ENCODE results near the gene TCEAL3.

DNA sequence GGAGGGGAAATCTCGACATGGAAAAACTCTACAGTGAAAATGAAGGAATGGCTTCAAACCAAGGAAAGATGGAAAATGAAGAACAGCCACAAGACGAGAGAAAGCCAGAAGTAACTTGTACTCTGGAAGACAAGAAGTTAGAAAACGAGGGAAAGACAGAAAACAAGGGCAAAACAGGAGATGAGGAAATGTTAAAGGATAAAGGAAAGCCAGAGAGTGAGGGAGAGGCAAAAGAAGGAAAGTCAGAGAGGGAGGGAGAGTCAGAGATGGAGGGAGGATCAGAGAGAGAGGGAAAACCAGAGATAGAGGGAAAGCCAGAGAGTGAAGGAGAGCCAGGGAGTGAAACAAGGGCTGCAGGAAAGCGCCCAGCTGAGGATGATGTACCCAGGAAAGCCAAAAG, 21.1 kb upstream of the TCEAL3 start:
- TF ChIP-seq, protein P1, sequence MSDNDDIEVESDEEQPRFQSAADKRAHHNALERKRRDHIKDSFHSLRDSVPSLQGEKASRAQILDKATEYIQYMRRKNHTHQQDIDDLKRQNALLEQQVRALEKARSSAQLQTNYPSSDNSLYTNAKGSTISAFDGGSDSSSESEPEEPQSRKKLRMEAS (IDR thresholded peaks at IDR 0.05), result no peak
- no peak for TF ChIP-seq POLR2A (IDR thresholded peaks at IDR 0.05; ENCODE audit: low read length)
- no peak for TF ChIP-seq EHF (CRISPR knock-in tag; IDR thresholded peaks at IDR 0.05)
- TF ChIP-seq, protein P2, sequence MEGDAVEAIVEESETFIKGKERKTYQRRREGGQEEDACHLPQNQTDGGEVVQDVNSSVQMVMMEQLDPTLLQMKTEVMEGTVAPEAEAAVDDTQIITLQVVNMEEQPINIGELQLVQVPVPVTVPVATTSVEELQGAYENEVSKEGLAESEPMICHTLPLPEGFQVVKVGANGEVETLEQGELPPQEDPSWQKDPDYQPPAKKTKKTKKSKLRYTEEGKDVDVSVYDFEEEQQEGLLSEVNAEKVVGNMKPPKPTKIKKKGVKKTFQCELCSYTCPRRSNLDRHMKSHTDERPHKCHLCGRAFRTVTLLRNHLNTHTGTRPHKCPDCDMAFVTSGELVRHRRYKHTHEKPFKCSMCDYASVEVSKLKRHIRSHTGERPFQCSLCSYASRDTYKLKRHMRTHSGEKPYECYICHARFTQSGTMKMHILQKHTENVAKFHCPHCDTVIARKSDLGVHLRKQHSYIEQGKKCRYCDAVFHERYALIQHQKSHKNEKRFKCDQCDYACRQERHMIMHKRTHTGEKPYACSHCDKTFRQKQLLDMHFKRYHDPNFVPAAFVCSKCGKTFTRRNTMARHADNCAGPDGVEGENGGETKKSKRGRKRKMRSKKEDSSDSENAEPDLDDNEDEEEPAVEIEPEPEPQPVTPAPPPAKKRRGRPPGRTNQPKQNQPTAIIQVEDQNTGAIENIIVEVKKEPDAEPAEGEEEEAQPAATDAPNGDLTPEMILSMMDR (IDR thresholded peaks at IDR 0.05), result no peak
- TF ChIP-seq RFX5 (IDR thresholded peaks at IDR 0.05), result no peak
- no peak for TF ChIP-seq BHLHE40 (IDR thresholded peaks at IDR 0.05; ENCODE audit: low read depth, low read length)
